HCT116 (cell line): ENCODE data around the gene SUMO3.

ENCODE experiments used
- CEBPB ChIP-seq: IDR thresholded peaks from 2 replicates; pipeline ENCODE4 v1.6.1; 2012; ENCODE audit warnings: low read depth
- TF ChIP-seq, protein P1 (sequence below): IDR thresholded peaks from 2 replicates; pipeline ENCODE4 v1.6.1; 2012
- TF ChIP-seq, protein P2 (sequence below), 3 experiments: fragments of 200-600 bp in 1 of 3; sonication (generic) in 1 of 3; IDR thresholded peaks in 2 of 3; conservative IDR thresholded peaks in 1 of 3; 2 replicates each; pipeline ENCODE4 v1.5.1; 2012 to 2017; ENCODE audit warnings: low read depth in 2 of 3, low read length in 2 of 3, antibody characterized with exemption in 1 of 3, borderline replicate concordance in 1 of 3, control low read depth in 1 of 3, mild to moderate bottlenecking in 1 of 3, mixed read lengths in 1 of 3, mixed run types in 1 of 3, moderate library complexity in 1 of 3; ENCODE audit not compliant: insufficient read depth in 1 of 3

DNA sequence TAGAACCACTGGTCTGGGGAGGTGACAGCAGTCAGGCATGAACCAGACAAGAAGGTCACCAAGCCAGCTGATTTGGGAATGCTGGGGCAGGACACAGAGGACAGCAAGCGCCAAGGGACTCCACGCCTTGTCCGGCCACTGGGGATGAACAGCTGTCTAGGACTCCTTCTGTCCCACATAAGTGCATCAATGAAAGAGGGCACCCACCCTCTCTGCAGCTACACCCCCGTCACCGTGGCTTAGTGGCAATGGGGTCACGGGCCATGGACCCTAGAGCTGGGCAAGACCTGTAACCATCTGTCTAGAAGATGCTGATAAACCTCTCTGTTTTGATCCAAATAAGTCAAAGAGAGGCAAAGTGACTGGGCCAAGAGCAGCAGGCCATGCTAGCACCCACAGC is 33.1 kb downstream of the SUMO3 start:
- TF ChIP-seq, protein P1, sequence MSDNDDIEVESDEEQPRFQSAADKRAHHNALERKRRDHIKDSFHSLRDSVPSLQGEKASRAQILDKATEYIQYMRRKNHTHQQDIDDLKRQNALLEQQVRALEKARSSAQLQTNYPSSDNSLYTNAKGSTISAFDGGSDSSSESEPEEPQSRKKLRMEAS = no peak
- no peak for TF ChIP-seq CEBPB
- TF ChIP-seq, protein P2, sequence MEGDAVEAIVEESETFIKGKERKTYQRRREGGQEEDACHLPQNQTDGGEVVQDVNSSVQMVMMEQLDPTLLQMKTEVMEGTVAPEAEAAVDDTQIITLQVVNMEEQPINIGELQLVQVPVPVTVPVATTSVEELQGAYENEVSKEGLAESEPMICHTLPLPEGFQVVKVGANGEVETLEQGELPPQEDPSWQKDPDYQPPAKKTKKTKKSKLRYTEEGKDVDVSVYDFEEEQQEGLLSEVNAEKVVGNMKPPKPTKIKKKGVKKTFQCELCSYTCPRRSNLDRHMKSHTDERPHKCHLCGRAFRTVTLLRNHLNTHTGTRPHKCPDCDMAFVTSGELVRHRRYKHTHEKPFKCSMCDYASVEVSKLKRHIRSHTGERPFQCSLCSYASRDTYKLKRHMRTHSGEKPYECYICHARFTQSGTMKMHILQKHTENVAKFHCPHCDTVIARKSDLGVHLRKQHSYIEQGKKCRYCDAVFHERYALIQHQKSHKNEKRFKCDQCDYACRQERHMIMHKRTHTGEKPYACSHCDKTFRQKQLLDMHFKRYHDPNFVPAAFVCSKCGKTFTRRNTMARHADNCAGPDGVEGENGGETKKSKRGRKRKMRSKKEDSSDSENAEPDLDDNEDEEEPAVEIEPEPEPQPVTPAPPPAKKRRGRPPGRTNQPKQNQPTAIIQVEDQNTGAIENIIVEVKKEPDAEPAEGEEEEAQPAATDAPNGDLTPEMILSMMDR (IDR thresholded peaks at IDR 0.05 in 2 of 3, conservative IDR thresholded peaks at IDR 0.05 in 1 of 3; ENCODE audit: borderline replicate concordance in 1 of 3, insufficient read depth in 1 of 3, low read depth in 2 of 3, low read length in 2 of 3) = no peak
